Neutrophil (primary cell): ENCODE results near the gene WT1.

Experiments
- H3K27ac ChIP-seq: fragments of 200-600 bp; sonication (generic); 2 replicates; pipeline ENCODE4 v1.5.1; 2016; ENCODE audit warnings: mild to moderate bottlenecking, moderate library complexity
- H3K27me3 ChIP-seq: fragments of 200-600 bp; sonication (generic); 2 replicates; pipeline ENCODE4 v1.6.0; 2016; ENCODE audit warnings: mild to moderate bottlenecking
- H3K36me3 ChIP-seq: fragments of 200-600 bp; sonication (generic); 2 replicates; pipeline ENCODE4 v1.5.1; 2017
- H3K4me1 ChIP-seq, 2 experiments: fragments of 200-600 bp in 1 of 2; sonication (generic) in 1 of 2; 1 replicate in 1 of 2; 2 replicates in 1 of 2; pipeline versions ENCODE4 v1.5.1 to v1.6.1; 2013 to 2016; ENCODE audit warnings: low read depth in 1 of 2, low read length in 1 of 2, mild to moderate bottlenecking in 1 of 2, moderate library complexity in 1 of 2; ENCODE audit not compliant: control insufficient read depth in 1 of 2, insufficient read depth in 1 of 2
- H3K4me3 ChIP-seq, 2 experiments: fragments of 200-600 bp in 1 of 2; sonication (generic) in 1 of 2; 1 replicate in 1 of 2; 2 replicates in 1 of 2; pipeline ENCODE4 v1.5.1; 2013 to 2016; ENCODE audit warnings: low read depth in 1 of 2, low read length in 1 of 2, mild to moderate bottlenecking in 1 of 2, moderate library complexity in 1 of 2
- H3K9me3 ChIP-seq: fragments of 200-600 bp; sonication (generic); 2 replicates; pipeline ENCODE4 v1.5.1; 2016
- TF ChIP-seq, protein P1 (sequence below): fragments of 200-600 bp; sonication (generic); IDR thresholded peaks from 2 replicates; pipeline ENCODE4 v1.5.1; 2016; ENCODE audit warnings: antibody characterized with exemption

Gene WT1

DNA sequence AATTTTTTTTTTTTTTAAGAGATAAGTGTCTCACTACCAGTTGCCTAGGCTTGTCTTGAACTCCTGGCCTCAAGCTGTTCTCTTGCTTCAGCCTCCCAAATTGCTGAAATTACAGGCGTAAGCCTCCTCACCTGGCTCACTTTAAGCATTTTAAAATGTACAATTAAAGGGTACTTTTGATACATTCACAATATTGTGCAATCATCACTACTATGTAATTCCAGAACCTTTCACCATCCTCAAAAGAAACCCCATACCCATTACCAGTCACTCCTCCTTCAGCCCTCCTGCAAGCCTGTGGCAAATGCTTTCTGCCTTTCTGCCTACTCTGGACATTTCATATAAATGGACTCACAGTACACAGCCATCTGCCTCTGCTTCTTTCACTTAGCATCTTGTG is 34.5 kb upstream of the WT1 start:
- Histone ChIP-seq H3K27me3 (no peaks in the 10 kb centered on the region), H3K36me3 (no peaks in the 10 kb centered on the region), H3K4me1 (peaks cover 8 to 12% of the 10 kb centered on the region in 2 experiments), H3K27ac (peak overlapping the region; percentile 20), H3K4me3 (no peak overlapping the region), H3K9me3 (no peaks in the 10 kb centered on the region)
- TF ChIP-seq, protein P1, sequence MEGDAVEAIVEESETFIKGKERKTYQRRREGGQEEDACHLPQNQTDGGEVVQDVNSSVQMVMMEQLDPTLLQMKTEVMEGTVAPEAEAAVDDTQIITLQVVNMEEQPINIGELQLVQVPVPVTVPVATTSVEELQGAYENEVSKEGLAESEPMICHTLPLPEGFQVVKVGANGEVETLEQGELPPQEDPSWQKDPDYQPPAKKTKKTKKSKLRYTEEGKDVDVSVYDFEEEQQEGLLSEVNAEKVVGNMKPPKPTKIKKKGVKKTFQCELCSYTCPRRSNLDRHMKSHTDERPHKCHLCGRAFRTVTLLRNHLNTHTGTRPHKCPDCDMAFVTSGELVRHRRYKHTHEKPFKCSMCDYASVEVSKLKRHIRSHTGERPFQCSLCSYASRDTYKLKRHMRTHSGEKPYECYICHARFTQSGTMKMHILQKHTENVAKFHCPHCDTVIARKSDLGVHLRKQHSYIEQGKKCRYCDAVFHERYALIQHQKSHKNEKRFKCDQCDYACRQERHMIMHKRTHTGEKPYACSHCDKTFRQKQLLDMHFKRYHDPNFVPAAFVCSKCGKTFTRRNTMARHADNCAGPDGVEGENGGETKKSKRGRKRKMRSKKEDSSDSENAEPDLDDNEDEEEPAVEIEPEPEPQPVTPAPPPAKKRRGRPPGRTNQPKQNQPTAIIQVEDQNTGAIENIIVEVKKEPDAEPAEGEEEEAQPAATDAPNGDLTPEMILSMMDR = no peak

DNA sequence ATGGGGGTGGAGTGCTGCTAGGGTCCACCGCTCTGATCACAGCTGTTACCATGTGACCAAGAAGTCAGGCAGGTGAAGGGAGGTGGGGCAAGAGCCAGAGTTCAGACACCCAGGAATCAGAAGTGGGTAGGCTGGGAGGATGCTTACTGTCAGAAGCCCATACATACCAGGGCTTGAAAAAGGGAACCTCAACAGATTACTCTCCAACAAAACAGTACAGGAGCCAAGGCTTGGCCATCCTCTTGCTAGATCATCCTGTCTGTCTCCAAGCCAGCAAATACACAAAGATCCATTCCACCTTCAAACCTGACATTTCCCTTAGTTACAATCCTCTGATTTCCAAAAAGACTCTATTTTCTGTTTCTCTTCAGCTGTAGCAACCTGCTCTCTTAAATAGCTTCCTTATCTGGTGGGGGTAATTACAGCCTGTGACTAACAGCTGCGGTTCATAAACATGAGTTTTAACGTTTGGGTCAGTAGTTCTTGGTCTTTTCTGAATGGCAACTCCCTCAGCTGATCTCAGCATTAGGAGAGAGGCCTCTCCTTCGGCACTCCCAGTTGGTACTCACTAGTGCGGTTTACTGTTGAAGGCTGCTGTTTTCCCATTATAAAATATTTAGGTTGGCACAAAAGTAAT is 31.1 kb upstream of the WT1 start:
- Histone ChIP-seq H3K27ac (no peak overlapping the region), H3K36me3 (no peaks in the 10 kb centered on the region), H3K9me3 (no peaks in the 10 kb centered on the region), H3K4me1 (peaks cover 8 to 12% of the 10 kb centered on the region in 2 experiments), H3K27me3 (no peaks in the 10 kb centered on the region), H3K4me3 (no peak overlapping the region)
- TF ChIP-seq, protein P1 = no peak

DNA sequence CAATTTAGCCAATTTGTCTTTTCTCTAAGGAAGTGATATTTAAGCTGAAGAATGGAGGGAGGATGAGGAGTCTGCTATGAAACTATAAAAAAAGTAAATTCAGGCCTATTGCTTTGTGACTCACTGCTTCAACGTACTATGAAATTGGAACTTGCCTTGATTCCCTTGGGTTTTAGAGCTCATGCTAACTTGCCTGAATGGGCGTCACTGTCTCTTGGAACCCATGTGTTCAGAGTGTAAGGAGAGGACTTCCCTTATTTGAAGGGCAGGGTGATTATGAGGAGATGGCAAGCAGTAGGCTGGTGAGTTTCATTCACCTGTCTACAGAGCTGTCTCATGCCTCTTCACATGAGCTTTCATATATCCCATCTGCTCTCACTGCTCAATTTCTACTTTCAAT is 28.7 kb upstream of the WT1 start:
- Histone ChIP-seq H3K27ac (no peak overlapping the region), H3K4me1 (peaks cover 7% of the 10 kb centered on the region in 2 experiments), H3K36me3 (no peaks in the 10 kb centered on the region), H3K4me3 (no peak overlapping the region), H3K27me3 (peaks cover 3% of the 10 kb centered on the region), H3K9me3 (no peaks in the 10 kb centered on the region)
- TF ChIP-seq, protein P1 = no peak

DNA sequence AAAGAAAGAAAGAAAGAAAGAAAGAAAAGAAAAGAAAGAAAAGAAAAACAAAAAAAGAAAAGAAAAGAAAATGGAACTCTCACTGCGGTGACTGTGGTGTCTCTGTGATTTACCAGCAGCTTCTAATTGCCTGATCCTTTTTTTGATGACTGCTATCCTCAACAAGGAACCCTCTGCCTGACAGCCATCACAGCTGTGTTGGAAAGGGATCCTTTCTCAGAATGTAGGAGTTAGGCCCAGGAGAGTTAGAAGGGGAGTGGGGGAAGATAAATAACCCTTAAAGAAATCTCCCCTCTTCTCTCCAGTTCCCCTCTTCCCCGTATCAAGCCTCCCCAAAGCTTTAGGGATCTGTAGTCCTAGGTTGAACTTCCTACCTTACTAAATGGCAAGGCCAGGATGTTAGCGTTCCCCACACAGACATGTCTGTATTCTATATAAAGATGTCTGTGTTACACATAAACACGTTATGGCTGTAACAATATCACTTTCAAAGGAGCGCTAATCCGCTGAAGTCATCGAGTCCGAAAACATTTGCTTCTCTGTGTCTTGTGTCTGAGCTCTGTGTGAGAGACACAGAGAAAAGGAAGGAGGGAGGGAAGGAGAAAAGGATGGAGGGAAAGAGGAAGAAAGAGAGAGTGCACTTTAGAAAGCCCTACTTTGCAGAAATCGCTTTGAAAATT is 26.8 kb upstream of the WT1 start:
- Histone ChIP-seq H3K9me3 (no peaks in the 10 kb centered on the region), H3K27ac (no peak overlapping the region), H3K4me3 (no peak overlapping the region), H3K27me3 (peaks cover 5% of the 10 kb centered on the region), H3K4me1 (no peaks in the 10 kb centered on the region), H3K36me3 (no peaks in the 10 kb centered on the region)
- TF ChIP-seq, protein P1 = no peak

DNA sequence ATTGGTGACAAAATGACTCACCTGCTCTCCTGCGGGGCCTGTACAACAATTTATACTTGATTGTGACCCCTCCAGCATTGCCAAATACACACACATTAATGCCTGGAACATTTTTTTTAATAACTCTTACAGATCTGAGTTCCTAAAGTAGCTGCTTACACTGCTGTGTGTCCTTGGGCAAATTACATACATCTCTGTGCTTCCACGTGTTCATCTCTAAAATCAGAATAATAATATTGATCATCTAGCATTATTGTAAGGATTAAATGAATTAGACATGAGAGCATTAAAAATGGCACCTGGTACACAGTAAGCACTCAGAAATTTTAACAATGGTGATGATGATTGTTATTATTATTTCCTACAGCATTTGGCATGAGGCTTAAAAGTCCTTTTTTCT is 21.5 kb upstream of the WT1 start:
- Histone ChIP-seq H3K36me3 (no peaks in the 10 kb centered on the region), H3K27ac (no peak overlapping the region), H3K4me1 (no peaks in the 10 kb centered on the region)

More for the DNA sequence above, 21.5 kb upstream of the WT1 start:
- H3K27me3 ChIP-seq = peaks cover 5% of the 10 kb centered on the region
- no peaks in the 10 kb centered on the region for H3K9me3 ChIP-seq
- TF ChIP-seq, protein P1 = no peak
- no peak overlapping the region for H3K4me3 ChIP-seq
